Medulla oblongata (tissue), 1 donor: ENCODE results near the gene IST1.
A peak's percentile ranks its signal among the peaks of the same experiment; 100 is the strongest.

Source experiments
- DNase-seq: peaks from one replicate; pipeline ENCODE4 v3.0.0-alpha.2; 2015; ENCODE audit errors: extremely low spot score

The IST1 gene

GRCh38 chr16:71919035-71919434 is 23.7 kb downstream of the IST1 start:
- peak; percentile 55 for DNase-seq

- no peak for DNase-seq
Observed at GRCh38 chr16:71920658-71921057, 25.3 kb downstream of the IST1 start.

- no peak for DNase-seq
Observed at GRCh38 chr16:71923941-71924690, 28.8 kb downstream of the IST1 start.

- no peak for DNase-seq
Observed at GRCh38 chr16:71924710-71925109, 29.4 kb downstream of the IST1 start.

GRCh38 chr16:71927383-71927782 is 32.1 kb downstream of the IST1 start:
- DNase-seq = peak; percentile 26

GRCh38 chr16:71927787-71928186 is 32.5 kb downstream of the IST1 start:
- peak; percentile 29 for DNase-seq

- no peak for DNase-seq
Observed at GRCh38 chr16:71929048-71929447, 33.7 kb downstream of the IST1 start.

GRCh38 chr16:71930013-71930563 is 34.8 kb downstream of the IST1 start:
- no peak for DNase-seq

- DNase-seq = no peak
Observed at GRCh38 chr16:71931001-71931400, 35.7 kb downstream of the IST1 start.

GRCh38 chr16:71931599-71931998 is 36.3 kb downstream of the IST1 start:
- DNase-seq = no peak

- no peak for DNase-seq
Observed at GRCh38 chr16:71933017-71933416, 37.7 kb downstream of the IST1 start.

- no peak for DNase-seq
Observed at GRCh38 chr16:71933913-71934695, 38.8 kb downstream of the IST1 start.

GRCh38 chr16:71937868-71938510 is 42.7 kb downstream of the IST1 start:
- no peak for DNase-seq

GRCh38 chr16:71943887-71944286 is 48.6 kb downstream of the IST1 start:
- no peak for DNase-seq

GRCh38 chr16:71945616-71946015 is 50.3 kb downstream of the IST1 start:
- DNase-seq = no peak

GRCh38 chr16:71952825-71953224 is 57.5 kb downstream of the IST1 start:
- no peak for DNase-seq

- DNase-seq = no peak
Observed at GRCh38 chr16:71954180-71954579, 58.8 kb downstream of the IST1 start.

GRCh38 chr16:71954699-71955195 is 59.4 kb downstream of the IST1 start:
- no peak for DNase-seq

- no peak for DNase-seq
Observed at GRCh38 chr16:71956486-71956885, 61.2 kb downstream of the IST1 start.

- peak; percentile 97 for DNase-seq
Observed at GRCh38 chr16:71961066-71962039, 66.0 kb downstream of the IST1 start.
